Measurements from ENCODE around the gene C1QL1.

The C1QL1 gene

GRCh38 chr17:44968225-44969143 is at the start of gene C1QL1:
Gene C1QL1, minus strand, starts transcription at chr17:44968303. Its CDS starts 255 bp downstream, at chr17:44968048.
- DNase-seq (ENCODE audit: low read depth): peak; percentile 25

- no peak for DNase-seq (ENCODE audit: low read depth)
Measured at GRCh38 chr17:45016823-45017222, 48.7 kb upstream of the C1QL1 start.

- DNase-seq (ENCODE audit: low read depth): no peak
Measured at GRCh38 chr17:45016237-45016636, 48.1 kb upstream of the C1QL1 start.

GRCh38 chr17:45013021-45013997 is 45.2 kb upstream of the C1QL1 start:
- no peak for DNase-seq (ENCODE audit: low read depth)

- DNase-seq (ENCODE audit: low read depth): no peak
Measured at GRCh38 chr17:45011767-45012166, 43.7 kb upstream of the C1QL1 start.

- no peak for DNase-seq (ENCODE audit: low read depth)
Measured at GRCh38 chr17:45009676-45010467, 41.8 kb upstream of the C1QL1 start.

GRCh38 chr17:45008216-45008615 is 40.1 kb upstream of the C1QL1 start:
- no peak for DNase-seq (ENCODE audit: low read depth)

GRCh38 chr17:45006927-45007461 is 38.9 kb upstream of the C1QL1 start:
- DNase-seq (ENCODE audit: low read depth): no peak

- DNase-seq (ENCODE audit: low read depth): no peak
Measured at GRCh38 chr17:45005700-45006099, 37.6 kb upstream of the C1QL1 start.

GRCh38 chr17:45004388-45004787 is 36.3 kb upstream of the C1QL1 start:
- no peak for DNase-seq (ENCODE audit: low read depth)

GRCh38 chr17:45003877-45004276 is 35.8 kb upstream of the C1QL1 start:
- DNase-seq (ENCODE audit: low read depth): no peak

GRCh38 chr17:45001310-45001709 is 33.2 kb upstream of the C1QL1 start:
- DNase-seq (ENCODE audit: low read depth): no peak

- DNase-seq (ENCODE audit: low read depth): no peak
Measured at GRCh38 chr17:44999433-44999832, 31.3 kb upstream of the C1QL1 start.

- no peak for DNase-seq (ENCODE audit: low read depth)
Measured at GRCh38 chr17:44998646-44999045, 30.5 kb upstream of the C1QL1 start.

- no peak for DNase-seq (ENCODE audit: low read depth)
Measured at GRCh38 chr17:44997733-44998520, 29.8 kb upstream of the C1QL1 start.

- no peak for DNase-seq (ENCODE audit: low read depth)
Measured at GRCh38 chr17:44996304-44996703, 28.2 kb upstream of the C1QL1 start.

- DNase-seq (ENCODE audit: low read depth): no peak
Measured at GRCh38 chr17:44995436-44996001, 27.4 kb upstream of the C1QL1 start.

- DNase-seq (ENCODE audit: low read depth): no peak
Measured at GRCh38 chr17:44992242-44992939, 24.3 kb upstream of the C1QL1 start.

GRCh38 chr17:44990994-44991393 is 22.9 kb upstream of the C1QL1 start:
- no peak for DNase-seq (ENCODE audit: low read depth)
